GM10266 (cell line): ENCODE results near the gene RAB35.
A peak's percentile ranks its signal among the peaks of the same experiment; 100 is the strongest.

Experiments
- DNase-seq: peaks from one replicate; pipeline ENCODE4 v3.0.0; 2012; ENCODE audit errors: extremely low spot score
- TF ChIP-seq, protein P1 (sequence below): IDR thresholded peaks from 2 replicates; pipeline ENCODE4 v1.5.1; 2012; ENCODE audit warnings: mild to moderate bottlenecking, low read depth; ENCODE audit not compliant: control insufficient read depth, insufficient read depth; ENCODE audit errors: missing control alignments

RAB35 gene

GRCh38 chr12:120134307-120134980 is 17.9 kb upstream of the RAB35 start:
- no peak for DNase-seq
- TF ChIP-seq, protein P1, sequence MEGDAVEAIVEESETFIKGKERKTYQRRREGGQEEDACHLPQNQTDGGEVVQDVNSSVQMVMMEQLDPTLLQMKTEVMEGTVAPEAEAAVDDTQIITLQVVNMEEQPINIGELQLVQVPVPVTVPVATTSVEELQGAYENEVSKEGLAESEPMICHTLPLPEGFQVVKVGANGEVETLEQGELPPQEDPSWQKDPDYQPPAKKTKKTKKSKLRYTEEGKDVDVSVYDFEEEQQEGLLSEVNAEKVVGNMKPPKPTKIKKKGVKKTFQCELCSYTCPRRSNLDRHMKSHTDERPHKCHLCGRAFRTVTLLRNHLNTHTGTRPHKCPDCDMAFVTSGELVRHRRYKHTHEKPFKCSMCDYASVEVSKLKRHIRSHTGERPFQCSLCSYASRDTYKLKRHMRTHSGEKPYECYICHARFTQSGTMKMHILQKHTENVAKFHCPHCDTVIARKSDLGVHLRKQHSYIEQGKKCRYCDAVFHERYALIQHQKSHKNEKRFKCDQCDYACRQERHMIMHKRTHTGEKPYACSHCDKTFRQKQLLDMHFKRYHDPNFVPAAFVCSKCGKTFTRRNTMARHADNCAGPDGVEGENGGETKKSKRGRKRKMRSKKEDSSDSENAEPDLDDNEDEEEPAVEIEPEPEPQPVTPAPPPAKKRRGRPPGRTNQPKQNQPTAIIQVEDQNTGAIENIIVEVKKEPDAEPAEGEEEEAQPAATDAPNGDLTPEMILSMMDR, result no peak

DNA sequence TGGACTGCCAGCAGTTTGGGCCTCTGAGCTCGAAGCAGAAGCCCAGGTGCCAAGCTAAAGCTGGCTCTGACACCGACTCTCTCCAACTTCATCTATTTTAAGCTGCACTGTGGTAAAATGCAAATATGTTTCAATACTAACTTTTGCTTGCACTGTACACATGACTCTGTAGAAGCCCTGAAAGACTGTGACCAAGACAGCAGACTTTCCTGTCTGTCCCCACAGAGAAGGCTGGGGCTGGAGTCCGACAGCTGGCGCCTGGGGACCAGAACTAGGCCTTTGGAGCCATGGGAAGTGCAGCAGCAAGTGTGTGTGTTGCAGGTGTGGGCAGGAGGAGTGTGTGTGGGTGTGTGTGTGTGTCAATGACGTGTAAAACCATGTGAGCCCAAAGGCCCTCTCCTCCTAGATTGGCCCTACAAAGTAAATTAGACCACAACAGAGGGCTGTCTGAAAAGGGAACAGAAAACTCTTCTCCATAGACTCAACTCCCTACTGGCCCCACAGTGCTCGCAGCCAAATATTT is 16.4 kb upstream of the RAB35 start:
- TF ChIP-seq, protein P1, result no peak
- peak; percentile 74 for DNase-seq

DNA sequence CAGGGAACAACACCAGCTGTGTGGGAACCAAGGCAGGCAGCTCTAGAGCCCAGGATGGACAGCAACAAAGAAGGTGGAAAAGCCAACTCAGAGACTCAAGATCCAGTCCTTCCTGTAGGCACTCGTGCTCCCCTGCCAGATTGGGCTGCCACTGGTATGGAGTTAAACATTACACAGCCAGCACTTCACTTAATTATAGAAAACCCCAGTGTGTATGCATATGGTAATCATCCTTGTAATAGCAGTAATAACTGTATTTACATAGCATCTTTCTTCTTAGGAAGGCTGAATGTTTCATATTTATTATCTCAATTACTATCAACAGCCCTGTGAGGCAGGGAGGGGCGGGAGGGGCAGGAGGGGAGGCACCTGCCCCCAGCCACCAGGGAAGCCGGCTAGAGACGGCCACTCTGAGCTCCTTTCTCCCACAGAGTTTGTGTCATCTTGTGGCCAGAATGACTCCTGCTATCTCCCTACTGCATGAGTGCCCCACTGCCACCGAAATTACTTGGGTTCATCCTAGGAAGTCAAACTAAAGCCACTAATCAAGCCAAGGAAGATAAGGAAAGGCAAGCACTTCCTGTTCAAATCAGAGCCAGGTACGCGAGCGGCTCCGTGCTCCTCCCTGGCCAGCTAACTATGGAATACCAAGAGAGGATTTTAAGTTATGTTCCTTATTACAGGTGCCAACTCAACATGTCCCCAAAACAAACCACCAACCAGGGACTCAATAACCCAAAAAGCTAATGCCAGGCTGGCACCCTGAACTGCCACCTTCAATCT is 15.7 kb upstream of the RAB35 start:
- no peak for DNase-seq
- TF ChIP-seq, protein P1, result no peak

DNA sequence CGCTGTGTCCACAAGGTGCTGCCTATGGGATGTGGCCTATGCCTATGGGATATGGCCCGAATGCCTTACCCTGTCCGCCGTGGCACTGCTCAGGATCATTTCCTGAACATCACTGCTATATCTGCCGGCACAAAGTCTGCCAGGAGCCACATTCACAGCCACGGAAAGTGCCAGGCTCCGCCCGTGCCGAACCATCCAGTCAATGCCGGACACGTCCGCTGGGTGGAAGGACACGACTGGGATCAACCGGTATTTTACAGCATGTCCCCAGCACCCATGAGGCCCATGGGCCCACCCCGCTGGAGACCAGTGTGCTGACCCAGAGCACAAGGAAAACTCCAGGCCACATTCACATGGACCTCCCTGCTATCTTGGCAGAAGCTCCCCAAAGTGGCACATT is 14.6 kb upstream of the RAB35 start:
- no peak for DNase-seq
- TF ChIP-seq, protein P1, result no peak

DNA sequence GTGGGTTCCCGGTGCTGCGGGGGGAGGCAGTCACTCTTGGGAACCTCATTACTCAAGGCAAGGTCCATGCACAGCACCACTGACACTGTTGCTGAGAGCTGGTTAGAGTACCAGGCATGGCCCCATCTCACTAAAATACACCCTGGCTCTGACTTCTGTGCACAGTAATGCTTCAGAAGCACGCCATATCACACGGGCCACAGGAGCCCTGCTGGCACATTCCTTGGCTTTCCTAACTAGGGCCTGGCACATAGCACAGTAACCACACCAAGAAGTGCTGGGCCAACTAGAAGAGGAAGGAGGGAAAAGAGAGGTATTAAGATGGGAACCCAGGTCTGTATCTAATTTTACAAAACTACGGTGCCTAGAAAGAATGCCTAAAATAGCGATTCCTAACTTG is 13.5 kb upstream of the RAB35 start:
- TF ChIP-seq, protein P1, result no peak

GRCh38 chr12:120126635-120127005 is 10.1 kb upstream of the RAB35 start:
- TF ChIP-seq, protein P1, result no peak
- no peak for DNase-seq

More for the DNA sequence above, 13.5 kb upstream of the RAB35 start:
- DNase-seq, result no peak
